Measurements from ENCODE around the gene FAM117B. TPM values are rescaled to one million over a fixed set of nuclear protein-coding genes. Genes with fewer than 3 reads are reported as not detected.
"Not testable (repeated sequence)": the region's sequence is repeated elsewhere in the genome, so short reads cannot be mapped to it uniquely, and the experiment has no call there.

The FAM117B gene
- total RNA-seq, 1 experiment from 2014 or later = 4.4 TPM

GRCh38 chr2:202780514-202781021, 145.8 kb downstream of the FAM117B start:
- DNase-seq (ENCODE audit: low spot score) = no peak
- in situ Hi-C loops (cut with HindIII; ENCODE audit: low sequenced_read_pairs) = no loop called here

- no peak for DNase-seq (ENCODE audit: low spot score)
- in situ Hi-C loops (cut with HindIII; ENCODE audit: low sequenced_read_pairs) = no loop called here
These were observed 148.3 kb downstream of the FAM117B start for GRCh38 chr2:202782940-202783558.

- in situ Hi-C loops (cut with HindIII; ENCODE audit: low sequenced_read_pairs) = no loop called here
- DNase-seq (ENCODE audit: low spot score) = no peak
These were observed 152.1 kb downstream of the FAM117B start for GRCh38 chr2:202786842-202787241.

- in situ Hi-C loops (cut with HindIII; ENCODE audit: low sequenced_read_pairs) = no loop called here
- no peak for DNase-seq (ENCODE audit: low spot score)
These were observed 155.9 kb downstream of the FAM117B start for GRCh38 chr2:202790676-202791075.

GRCh38 chr2:202797944-202798343, 163.2 kb downstream of the FAM117B start:
- no peak for DNase-seq (ENCODE audit: low spot score)
- in situ Hi-C loops (cut with HindIII; ENCODE audit: low sequenced_read_pairs) = no loop called here

GRCh38 chr2:202805911-202806310, 171.1 kb downstream of the FAM117B start:
- in situ Hi-C loops (cut with HindIII; ENCODE audit: low sequenced_read_pairs); DNase-seq (ENCODE audit: low spot score): not testable (repeated sequence)

- in situ Hi-C loops (cut with HindIII; ENCODE audit: low sequenced_read_pairs) = not testable (repeated sequence)
- peak; percentile 60 for DNase-seq (ENCODE audit: low spot score)
These were observed 172.8 kb downstream of the FAM117B start for GRCh38 chr2:202807431-202808138.

- in situ Hi-C loops (cut with HindIII; ENCODE audit: low sequenced_read_pairs) = no loop called here
- DNase-seq (ENCODE audit: low spot score) = no peak
These were observed 174.0 kb downstream of the FAM117B start for GRCh38 chr2:202808754-202809153.

GRCh38 chr2:202813387-202813786, 178.6 kb downstream of the FAM117B start:
- no peak for DNase-seq (ENCODE audit: low spot score)
- in situ Hi-C loops (cut with HindIII; ENCODE audit: low sequenced_read_pairs) = no loop called here

GRCh38 chr2:202814226-202814625, 179.5 kb downstream of the FAM117B start:
- in situ Hi-C loops (cut with HindIII; ENCODE audit: low sequenced_read_pairs) = no loop called here
- no peak for DNase-seq (ENCODE audit: low spot score)

- DNase-seq (ENCODE audit: low spot score) = no peak
- in situ Hi-C loops (cut with HindIII; ENCODE audit: low sequenced_read_pairs) = no loop called here
These were observed 181.0 kb downstream of the FAM117B start for GRCh38 chr2:202815548-202816360.

- in situ Hi-C loops (cut with HindIII; ENCODE audit: low sequenced_read_pairs) = no loop called here
- DNase-seq (ENCODE audit: low spot score) = no peak
These were observed 183.0 kb downstream of the FAM117B start for GRCh38 chr2:202817771-202818170.

GRCh38 chr2:202818321-202818720, 183.6 kb downstream of the FAM117B start:
- DNase-seq (ENCODE audit: low spot score) = no peak
- in situ Hi-C loops (cut with HindIII; ENCODE audit: low sequenced_read_pairs) = no loop called here

Other genes with a start within 250 kb of the FAM117B start
- 9.2 and 15.5 TPM in 2 replicates for gene ICA1L, start 236.8 kb downstream of the FAM117B start, total RNA-seq (2014; rRNA removed; shearing (Covaris generic))